ENCODE measurements around the gene TSPYL2.

- TF ChIP-seq CTCF (IDR thresholded peaks at IDR 0.05; ENCODE audit: low read depth, low read length, poor library complexity, severe bottlenecking) (no peak), EZH2phosphoT487 (IDR thresholded peaks at IDR 0.05; ENCODE audit: borderline replicate concordance, low read length) (no peak)
Observed at GRCh38 chrX:53122013-53122412, 39.8 kb downstream of the TSPYL2 start.
